Fibroblast of mammary gland (primary cell): ENCODE measurements around the gene ABHD4.
"Not testable (repeated sequence)": the region's sequence is repeated elsewhere in the genome, so short reads cannot be mapped to it uniquely, and the experiment has no call there.

ENCODE experiments used
- DNase-seq: peaks from one replicate; pipeline ENCODE4 v3.0.0-alpha.2; 2010; ENCODE audit warnings: low read depth
- H3K4me3 ChIP-seq: 2 replicates; pipeline ENCODE4 v1.5.1; 2011; ENCODE audit warnings: low read depth, mild to moderate bottlenecking, low read length, moderate library complexity; ENCODE audit not compliant: control insufficient read depth
- CTCF ChIP-seq: conservative IDR thresholded peaks from 2 replicates; pipeline ENCODE4 v1.5.1; 2011; ENCODE audit warnings: low read depth, low read length, inconsistent platforms; ENCODE audit not compliant: control insufficient read depth, insufficient read depth

The ABHD4 gene

GRCh38 chr14:22627506-22628263 is 29.6 kb downstream of the ABHD4 start:
- no peak for TF ChIP-seq CTCF
- H3K4me3 ChIP-seq, result no peak overlapping the region
- DNase-seq, result no peak

DNA sequence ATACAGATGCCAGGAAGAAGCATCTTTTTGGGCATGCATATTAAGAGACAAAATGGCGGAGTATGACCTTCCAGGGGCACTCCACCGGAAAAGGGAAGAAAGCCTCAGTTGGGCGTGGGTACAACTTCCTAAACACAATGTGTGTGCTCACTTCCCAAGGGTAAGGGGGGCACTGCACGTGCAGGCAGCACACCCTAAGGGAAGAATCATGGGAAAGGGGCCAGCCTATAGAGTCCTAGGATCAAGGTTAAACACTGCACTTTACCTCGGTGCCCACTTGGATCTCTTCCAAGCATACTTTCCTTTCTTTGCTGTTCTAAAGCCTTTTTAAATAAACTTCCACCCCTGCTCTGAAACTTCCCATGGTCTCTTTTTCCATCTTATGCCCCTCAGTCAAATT is 31.3 kb downstream of the ABHD4 start:
- no peak overlapping the region for H3K4me3 ChIP-seq
- no peak for TF ChIP-seq CTCF
- DNase-seq, result no peak

DNA sequence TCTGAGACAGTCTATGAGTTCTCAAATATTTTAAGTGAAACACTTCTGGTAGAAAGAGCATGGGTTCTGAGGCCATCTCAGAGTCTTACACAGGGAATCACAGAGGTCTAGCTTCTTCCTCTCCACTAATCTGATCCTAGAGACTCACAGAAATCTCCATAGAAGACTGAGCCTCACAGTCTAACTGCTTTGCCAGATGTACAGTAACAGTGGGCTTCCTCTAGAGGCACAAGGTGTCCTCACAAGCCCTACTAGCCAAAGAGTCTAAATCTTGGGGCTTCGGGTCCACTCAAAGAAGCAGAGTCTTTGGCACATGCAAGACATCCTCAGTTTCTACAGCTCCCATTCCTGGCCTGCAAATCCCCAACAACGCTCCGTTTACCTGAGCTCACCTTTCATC is 32.0 kb downstream of the ABHD4 start:
- no peak for TF ChIP-seq CTCF
- no peak overlapping the region for H3K4me3 ChIP-seq
- DNase-seq, result no peak

- TF ChIP-seq CTCF, result no peak
- peak; percentile 90 for DNase-seq
- H3K4me3 ChIP-seq, result no peak overlapping the region
These were observed 32.4 kb downstream of the ABHD4 start for GRCh38 chr14:22630486-22630885.

DNA sequence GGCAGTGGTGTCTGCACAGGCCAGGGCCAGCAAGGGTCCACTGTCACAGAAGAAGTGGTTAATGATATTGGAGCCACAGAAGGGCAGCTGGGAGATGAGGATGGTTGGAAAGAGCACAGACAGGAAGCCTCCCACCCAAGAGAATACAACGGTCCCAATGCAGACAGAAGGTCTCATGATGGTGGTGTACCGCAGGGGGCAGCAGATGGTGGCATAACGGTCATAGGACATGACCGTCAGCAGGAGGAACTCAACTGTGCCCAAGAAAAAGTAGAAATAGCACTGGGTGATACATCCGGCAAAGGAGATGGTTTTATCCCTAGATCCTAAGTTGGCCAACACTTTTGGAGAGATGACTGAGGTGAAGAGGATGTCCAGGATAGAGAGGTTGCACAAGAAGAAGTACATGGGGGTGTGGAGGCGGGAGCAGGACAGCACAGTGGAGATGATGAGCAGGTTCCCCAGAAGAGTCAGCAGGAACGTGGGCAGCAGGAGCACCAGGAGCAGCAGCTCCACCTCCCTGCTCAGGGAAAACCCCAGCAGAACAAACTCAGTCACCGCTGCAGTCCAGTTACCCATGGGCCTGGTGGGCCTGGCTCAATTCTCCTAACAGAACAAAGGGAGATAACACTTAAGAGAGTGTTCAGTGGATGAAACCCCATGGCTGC is 36.3 kb downstream of the ABHD4 start:
- TF ChIP-seq CTCF, result no peak
- DNase-seq, result no peak
- no peak overlapping the region for H3K4me3 ChIP-seq

DNA sequence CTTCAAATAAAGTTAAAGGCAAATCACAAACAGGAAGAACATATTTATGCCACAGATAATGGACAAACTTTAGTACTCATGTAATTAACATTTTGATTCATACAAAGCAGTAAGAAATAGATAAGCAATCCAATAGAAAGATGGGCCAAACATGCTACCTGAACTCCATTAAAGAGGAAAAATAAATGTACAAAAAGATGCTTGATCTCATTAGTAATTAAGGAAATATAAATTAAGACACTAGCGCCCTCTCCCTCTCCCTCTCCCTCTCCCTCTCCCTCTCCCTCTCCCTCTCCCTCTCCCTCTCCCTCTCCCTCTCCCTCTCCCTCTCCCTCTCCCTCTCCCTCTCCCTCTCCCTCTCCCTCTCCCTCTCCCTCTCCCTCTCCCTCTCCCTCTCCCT is 37.9 kb downstream of the ABHD4 start:
- not testable (repeated sequence) for DNase-seq, H3K4me3 ChIP-seq

- no peak overlapping the region for H3K4me3 ChIP-seq
- DNase-seq, result no peak
- TF ChIP-seq CTCF, result no peak
These were observed 42.1 kb downstream of the ABHD4 start for GRCh38 chr14:22640192-22640591.
